PC-9 (cell line): Measurements from ENCODE around the gene PIH1D1. TPM values are rescaled to one million over a fixed set of nuclear protein-coding genes. Genes with fewer than 3 reads are reported as not detected.

ENCODE experiments used
- BruUV-seq: library from RNA; stranded (reverse); fragments of 400-500 nt; replicated peaks from 2 replicates; lab custom pipeline; 2021; lab: Mats Ljungman, UMichigan
- CTCF ChIA-PET: fragments of 300-600 bp; sonication (Branson Sonifier 250); formaldehyde crosslinking; loops from one replicate; lab custom pipeline; 2022; ENCODE audit warnings: antibody characterized with exemption; lab: Charles Lee
- POLR2A ChIA-PET: fragments of 300-600 bp; sonication (Branson Sonifier 250); formaldehyde crosslinking; loops from one replicate; lab custom pipeline; 2022; ENCODE audit warnings: antibody characterized with exemption; ENCODE audit not compliant: unreplicated experiment; lab: Charles Lee
- DNase-seq, 2 experiments: peaks; one replicate each; pipeline versions ENCODE4 v3.0.0 to v3.0.0-alpha.2; 2015 to 2022; ENCODE audit warnings: mixed read lengths in 1 of 2
- H2AFZ ChIP-seq: fragments of 200-600 bp; sonication (generic); 2 replicates; pipeline ENCODE4 v1.8.1; 2017; ENCODE audit warnings: antibody characterized with exemption
- H3F3A ChIP-seq: fragments of 200-600 bp; sonication (generic); 2 replicates; pipeline ENCODE4 v1.8.1; 2017; ENCODE audit warnings: antibody characterized with exemption, mild to moderate bottlenecking, low read depth; ENCODE audit not compliant: insufficient read depth
- H3K27ac ChIP-seq: fragments of 200-600 bp; sonication (generic); 2 replicates; pipeline ENCODE4 v1.6.1; 2016; ENCODE audit warnings: mixed run types
- H3K27me3 ChIP-seq: fragments of 200-600 bp; sonication (generic); 2 replicates; pipeline ENCODE4 v1.6.1; 2016; ENCODE audit warnings: low read depth, mixed run types; ENCODE audit not compliant: insufficient read depth
- H3K36me3 ChIP-seq: fragments of 200-600 bp; sonication (generic); 2 replicates; pipeline ENCODE4 v1.6.1; 2016; ENCODE audit warnings: low read depth, mixed run types
- H3K4me1 ChIP-seq: fragments of 200-600 bp; sonication (generic); replicated peaks from 2 replicates; pipeline ENCODE4 v1.6.1; 2016; ENCODE audit warnings: mixed run types; ENCODE audit not compliant: insufficient read depth
- H3K4me2 ChIP-seq: fragments of 200-600 bp; sonication (generic); 2 replicates; pipeline ENCODE4 v1.6.1; 2017; ENCODE audit warnings: mixed run types
- H3K4me3 ChIP-seq: fragments of 200-600 bp; sonication (generic); 2 replicates; pipeline ENCODE4 v1.6.1; 2016; ENCODE audit warnings: mixed run types
- H3K79me2 ChIP-seq: fragments of 200-600 bp; sonication (generic); 2 replicates; pipeline ENCODE4 v1.6.1; 2017; ENCODE audit warnings: low read depth, mixed run types
- H3K9me2 ChIP-seq: fragments of 200-600 bp; sonication (generic); 2 replicates; pipeline ENCODE4 v1.8.1; 2017; ENCODE audit warnings: mild to moderate bottlenecking; ENCODE audit not compliant: insufficient read depth
- H3K9me3 ChIP-seq: fragments of 200-600 bp; sonication (generic); 2 replicates; pipeline ENCODE4 v1.8.1; 2016; ENCODE audit warnings: low read depth; ENCODE audit not compliant: insufficient read depth
- H4K20me1 ChIP-seq: fragments of 200-600 bp; sonication (generic); 2 replicates; pipeline ENCODE4 v1.8.1; 2017; ENCODE audit not compliant: insufficient read depth
- CTCF ChIP-seq: fragments of 200-600 bp; sonication (generic); conservative IDR thresholded peaks from 2 replicates; pipeline ENCODE4 v1.6.1; 2017; ENCODE audit warnings: mixed run types, antibody characterized with exemption, mild to moderate bottlenecking, moderate library complexity
- EZH2 ChIP-seq: fragments of 200-600 bp; sonication (generic); IDR thresholded peaks from 2 replicates; pipeline ENCODE4 v1.8.0; 2017; ENCODE audit warnings: antibody characterized with exemption, low read depth
- intact Hi-C: fragments of 100-400 bp; cut with micrococcal nuclease; formaldehyde crosslinking; loops from one replicate; pipeline ENCODE4 v1.10.0; 2022; ENCODE audit not compliant: unreplicated experiment
- total RNA-seq: library from RNA; stranded (reverse); gene quantifications from 2 replicates; pipeline ENCODE4 v1.2.3, GENCODE V29; 2021

The PIH1D1 gene
- total RNA-seq, 1 experiment from 2014 or later = 156 TPM

DNA sequence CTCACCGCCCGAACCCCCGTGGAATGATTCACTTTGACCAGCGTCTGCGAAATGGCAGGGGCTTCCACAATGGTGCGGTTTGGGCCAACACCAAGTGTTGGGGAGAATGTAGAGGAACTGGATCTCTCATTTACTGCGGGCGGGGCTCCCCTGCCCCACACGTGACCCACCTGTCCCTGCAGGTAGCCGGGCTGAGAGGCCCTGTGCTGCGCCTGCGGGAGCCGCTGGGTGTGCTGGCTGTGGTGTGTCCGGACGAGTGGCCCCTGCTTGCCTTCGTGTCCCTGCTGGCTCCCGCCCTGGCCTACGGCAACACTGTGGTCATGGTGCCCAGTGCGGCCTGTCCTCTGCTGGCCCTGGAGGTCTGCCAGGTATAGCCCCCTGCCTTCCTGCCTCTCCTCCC lies 16.6 kb upstream of the PIH1D1 start:
- H3K4me2 ChIP-seq = no peak overlapping the region
- no peaks in the 10 kb centered on the region for H3K9me2 ChIP-seq
- ChIA-PET CTCF (no interaction called here), POLR2A (no interaction called here)
- peaks cover 21% of the 10 kb centered on the region for H3F3A ChIP-seq
- H3K79me2 ChIP-seq = no peaks in the 10 kb centered on the region
- H3K27ac ChIP-seq = no peak overlapping the region
- H2AFZ ChIP-seq = no peak overlapping the region
- H3K4me3 ChIP-seq = no peak overlapping the region
- no peak for DNase-seq
- BruUV-seq = no TSS peak
- TF ChIP-seq EZH2 (no peak), CTCF (no peak)
- no peaks in the 10 kb centered on the region for H3K27me3 ChIP-seq
- no peaks in the 10 kb centered on the region for H4K20me1 ChIP-seq
- intact Hi-C loops = no loop called here
- no peaks in the 10 kb centered on the region for H3K36me3 ChIP-seq
- no peaks in the 10 kb centered on the region for H3K9me3 ChIP-seq
- no peaks in the 10 kb centered on the region for H3K4me1 ChIP-seq

- H3K4me2 ChIP-seq = no peak overlapping the region
- ChIA-PET CTCF (no interaction called here), POLR2A (no interaction called here)
- no peak for DNase-seq
- intact Hi-C loops = no loop called here
- no peaks in the 10 kb centered on the region for H4K20me1 ChIP-seq
- no peaks in the 10 kb centered on the region; the same call in 1 of the 2 replicates for H3K36me3 ChIP-seq
- H2AFZ ChIP-seq = no peak overlapping the region
- TF ChIP-seq EZH2 = no peak
- TF ChIP-seq CTCF = no peak
- H3F3A ChIP-seq = peaks cover 13% of the 10 kb centered on the region
- H3K27ac ChIP-seq = no peak overlapping the region
- H3K79me2 ChIP-seq = no peaks in the 10 kb centered on the region
- H3K9me2 ChIP-seq = no peaks in the 10 kb centered on the region
- BruUV-seq = no TSS peak
- no peaks in the 10 kb centered on the region for H3K27me3 ChIP-seq
- H3K4me3 ChIP-seq = no peak overlapping the region
- H3K9me3 ChIP-seq = no peaks in the 10 kb centered on the region
- H3K4me1 ChIP-seq = no peaks in the 10 kb centered on the region
Measured at GRCh38 chr19:49465371-49465770, 13.8 kb upstream of the PIH1D1 start.

GRCh38 chr19:49463960-49464740 lies 12.5 kb upstream of the PIH1D1 start:
- Histone ChIP-seq H3K27me3 (no peaks in the 10 kb centered on the region), H3F3A (peaks cover 14% of the 10 kb centered on the region), H3K4me3 (no peak overlapping the region), H3K36me3 (peaks cover 4% of the 10 kb centered on the region), H3K79me2 (no peaks in the 10 kb centered on the region), H3K27ac (no peak overlapping the region), H3K9me2 (no peaks in the 10 kb centered on the region), H4K20me1 (no peaks in the 10 kb centered on the region), H3K4me2 (no peak overlapping the region), H3K4me1 (no peaks in the 10 kb centered on the region), H2AFZ (no peak overlapping the region), H3K9me3 (no peaks in the 10 kb centered on the region)
- TF ChIP-seq EZH2 (no peak), CTCF (no peak)
- no peak for DNase-seq
- CTCF ChIA-PET = no interaction called here
- intact Hi-C loops = no loop called here
- no TSS peak for BruUV-seq
- POLR2A ChIA-PET = no interaction called here
